Measurements from ENCODE around the gene GALR3.

GALR3 gene

GRCh38 chr22:37846433-37846832 is 23.3 kb downstream of the GALR3 start:
- H3K9me3 ChIP-seq (ENCODE audit: low read depth, low read length), result peaks cover 3% of the 10 kb centered on the region; the same call in 1 of the 2 replicates
- no peak overlapping the region for H3K27ac ChIP-seq
- DNase-seq (ENCODE audit: low read depth, low spot score), result no peak
- no peak overlapping the region for H3K9ac ChIP-seq (ENCODE audit: insufficient read length)
- H3K36me3 ChIP-seq (ENCODE audit: insufficient read depth, low read length), result peaks cover 11% of the 10 kb centered on the region
- TF ChIP-seq FOXP2 (optimal IDR thresholded peaks at IDR 0.05; ENCODE audit: control extremely low read depth, extremely low read length, insufficient read depth) (no peak), EZH2 (IDR thresholded peaks at IDR 0.05) (no peak), POLR2AphosphoS5 (IDR thresholded peaks at IDR 0.05; ENCODE audit: borderline replicate concordance, low read depth, low read length) (no peak)
- H3K4me3 ChIP-seq, result no peak overlapping the region

GRCh38 chr22:37848587-37849088 is 25.5 kb downstream of the GALR3 start:
- H3K4me3 ChIP-seq, result peak overlapping the region; percentile 83
- peak overlapping the region; percentile 85 for H3K27ac ChIP-seq
- no peak for DNase-seq (ENCODE audit: low read depth, low spot score)
- H3K36me3 ChIP-seq (ENCODE audit: insufficient read depth, low read length), result peaks cover 33% of the 10 kb centered on the region
- TF ChIP-seq EZH2 (IDR thresholded peaks at IDR 0.05) (no peak), POLR2AphosphoS5 (IDR thresholded peaks at IDR 0.05; ENCODE audit: borderline replicate concordance, low read depth, low read length) (no peak), FOXP2 (optimal IDR thresholded peaks at IDR 0.05; ENCODE audit: control extremely low read depth, extremely low read length, insufficient read depth) (no peak)
- peak overlapping the region; percentile 93 for H3K9ac ChIP-seq (ENCODE audit: insufficient read length)
- peaks cover 3% of the 10 kb centered on the region; the same call in 1 of the 2 replicates for H3K9me3 ChIP-seq (ENCODE audit: low read depth, low read length)

GRCh38 chr22:37849089-37849751 is 26.0 kb downstream of the GALR3 start, which contains the start of gene EIF3L:
Gene EIF3L, plus strand, starts transcription at chr22:37849419. Its CDS starts 31 bp downstream, at chr22:37849450.
- H3K9ac ChIP-seq (ENCODE audit: insufficient read length), result peak within 1 kb of the TSS; percentile 93
- peak within 1 kb of the TSS; percentile 83 for H3K4me3 ChIP-seq
- DNase-seq (ENCODE audit: low read depth, low spot score), result peak; percentile 30
- TF ChIP-seq FOXP2 (optimal IDR thresholded peaks at IDR 0.05; ENCODE audit: control extremely low read depth, extremely low read length, insufficient read depth), result no peak
- peak; percentile 93 for TF ChIP-seq POLR2AphosphoS5 (IDR thresholded peaks at IDR 0.05; ENCODE audit: borderline replicate concordance, low read depth, low read length)
- peak within 1 kb of the TSS; percentile 85 for H3K27ac ChIP-seq
- peaks cover 39% of the 10 kb centered on the region for H3K36me3 ChIP-seq (ENCODE audit: insufficient read depth, low read length)
- H3K9me3 ChIP-seq (ENCODE audit: low read depth, low read length), result peaks cover 3% of the 10 kb centered on the region; the same call in 1 of the 2 replicates

GRCh38 chr22:37850801-37851200 is 27.6 kb downstream of the GALR3 start:
- Histone ChIP-seq H3K9ac (ENCODE audit: insufficient read length) (peak overlapping the region; percentile 93), H3K27ac (peak overlapping the region; percentile 40; the same call in 1 of the 2 replicates), H3K36me3 (ENCODE audit: insufficient read depth, low read length) (peaks cover 54% of the 10 kb centered on the region), H3K9me3 (ENCODE audit: low read depth, low read length) (no peaks in the 10 kb centered on the region), H3K4me3 (peak overlapping the region; percentile 83)
- no peak for DNase-seq (ENCODE audit: low read depth, low spot score)
- TF ChIP-seq EZH2 (IDR thresholded peaks at IDR 0.05) (no peak), POLR2AphosphoS5 (IDR thresholded peaks at IDR 0.05; ENCODE audit: borderline replicate concordance, low read depth, low read length) (no peak), FOXP2 (optimal IDR thresholded peaks at IDR 0.05; ENCODE audit: control extremely low read depth, extremely low read length, insufficient read depth) (no peak)

- Histone ChIP-seq H3K36me3 (ENCODE audit: insufficient read depth, low read length) (peaks cover 67% of the 10 kb centered on the region), H3K9ac (ENCODE audit: insufficient read length) (no peak overlapping the region), H3K9me3 (ENCODE audit: low read depth, low read length) (no peaks in the 10 kb centered on the region), H3K4me3 (no peak overlapping the region), H3K27ac (no peak overlapping the region)
- TF ChIP-seq EZH2 (IDR thresholded peaks at IDR 0.05), result no peak
- no peak for TF ChIP-seq FOXP2 (optimal IDR thresholded peaks at IDR 0.05; ENCODE audit: control extremely low read depth, extremely low read length, insufficient read depth)
- TF ChIP-seq POLR2AphosphoS5 (IDR thresholded peaks at IDR 0.05; ENCODE audit: borderline replicate concordance, low read depth, low read length), result no peak
- DNase-seq (ENCODE audit: low read depth, low spot score), result no peak
Measured at GRCh38 chr22:37852418-37852817, 29.2 kb downstream of the GALR3 start.

GRCh38 chr22:37854946-37855345 is 31.8 kb downstream of the GALR3 start:
- H3K9ac ChIP-seq (ENCODE audit: insufficient read length), result no peak overlapping the region
- H3K9me3 ChIP-seq (ENCODE audit: low read depth, low read length), result no peaks in the 10 kb centered on the region
- peaks cover 87% of the 10 kb centered on the region for H3K36me3 ChIP-seq (ENCODE audit: insufficient read depth, low read length)
- DNase-seq (ENCODE audit: low read depth, low spot score), result no peak
- no peak overlapping the region for H3K4me3 ChIP-seq
- TF ChIP-seq EZH2 (IDR thresholded peaks at IDR 0.05), result no peak
- no peak for TF ChIP-seq FOXP2 (optimal IDR thresholded peaks at IDR 0.05; ENCODE audit: control extremely low read depth, extremely low read length, insufficient read depth)
- no peak for TF ChIP-seq POLR2AphosphoS5 (IDR thresholded peaks at IDR 0.05; ENCODE audit: borderline replicate concordance, low read depth, low read length)
- H3K27ac ChIP-seq, result no peak overlapping the region

- peaks cover 90% of the 10 kb centered on the region for H3K36me3 ChIP-seq (ENCODE audit: insufficient read depth, low read length)
- TF ChIP-seq POLR2AphosphoS5 (IDR thresholded peaks at IDR 0.05; ENCODE audit: borderline replicate concordance, low read depth, low read length) (no peak), FOXP2 (optimal IDR thresholded peaks at IDR 0.05; ENCODE audit: control extremely low read depth, extremely low read length, insufficient read depth) (no peak)
- H3K9ac ChIP-seq (ENCODE audit: insufficient read length), result no peak overlapping the region
- no peak overlapping the region for H3K27ac ChIP-seq
- no peak overlapping the region for H3K4me3 ChIP-seq
- H3K9me3 ChIP-seq (ENCODE audit: low read depth, low read length), result no peaks in the 10 kb centered on the region
- DNase-seq (ENCODE audit: low read depth, low spot score), result no peak
Measured at GRCh38 chr22:37855462-37855861, 32.3 kb downstream of the GALR3 start.

- Histone ChIP-seq H3K9ac (ENCODE audit: insufficient read length) (no peak overlapping the region), H3K36me3 (ENCODE audit: insufficient read depth, low read length) (peaks cover 90% of the 10 kb centered on the region)
- no peak for DNase-seq (ENCODE audit: low read depth, low spot score)
Measured at GRCh38 chr22:37860796-37861421, 37.7 kb downstream of the GALR3 start.

More at GRCh38 chr22:37860796-37861421, 37.7 kb downstream of the GALR3 start:
- TF ChIP-seq EZH2 (IDR thresholded peaks at IDR 0.05), result no peak
- H3K9me3 ChIP-seq (ENCODE audit: low read depth, low read length), result no peaks in the 10 kb centered on the region
- H3K27ac ChIP-seq, result no peak overlapping the region
- H3K4me3 ChIP-seq, result no peak overlapping the region

Measured in SK-N-MC (cell line).